ENCODE results near the gene KASH5.

KASH5 gene, protein sequence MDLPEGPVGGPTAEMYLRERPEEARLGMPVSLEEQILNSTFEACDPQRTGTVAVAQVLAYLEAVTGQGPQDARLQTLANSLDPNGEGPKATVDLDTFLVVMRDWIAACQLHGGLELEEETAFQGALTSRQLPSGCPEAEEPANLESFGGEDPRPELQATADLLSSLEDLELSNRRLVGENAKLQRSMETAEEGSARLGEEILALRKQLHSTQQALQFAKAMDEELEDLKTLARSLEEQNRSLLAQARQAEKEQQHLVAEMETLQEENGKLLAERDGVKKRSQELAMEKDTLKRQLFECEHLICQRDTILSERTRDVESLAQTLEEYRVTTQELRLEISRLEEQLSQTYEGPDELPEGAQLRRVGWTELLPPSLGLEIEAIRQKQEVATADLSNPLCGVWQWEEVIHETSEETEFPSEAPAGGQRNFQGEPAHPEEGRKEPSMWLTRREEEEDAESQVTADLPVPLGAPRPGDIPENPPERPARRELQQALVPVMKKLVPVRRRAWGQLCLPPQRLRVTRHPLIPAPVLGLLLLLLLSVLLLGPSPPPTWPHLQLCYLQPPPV

DNA sequence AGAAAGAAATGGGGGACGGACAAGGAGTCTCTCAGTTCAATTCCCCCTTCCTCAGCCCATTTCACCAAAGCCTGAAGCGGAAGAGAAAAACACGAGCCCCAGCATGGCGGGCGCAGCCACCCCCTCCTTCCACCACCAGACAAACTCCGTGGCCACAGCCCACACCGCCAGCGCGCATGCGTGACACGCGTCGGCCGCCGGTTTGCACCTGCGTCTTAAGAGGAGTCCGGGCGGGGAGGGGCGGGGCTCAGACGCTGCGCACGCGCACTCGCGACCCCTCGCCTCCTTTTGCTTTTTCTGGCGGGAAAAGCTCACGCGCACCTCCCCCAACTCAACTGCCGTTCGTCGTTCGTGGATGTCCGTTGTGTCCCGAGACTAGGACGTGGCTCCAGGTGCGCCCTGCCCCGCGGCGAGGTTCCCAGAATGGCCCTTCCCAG, at the start of gene KASH5:
Gene KASH5 (plus strand): TSS at position 314 of the 437 bp plus-strand sequence. CDS start 2,635 bp downstream, outside the sequence.
- DNase-seq = peak; percentile 85

DNA sequence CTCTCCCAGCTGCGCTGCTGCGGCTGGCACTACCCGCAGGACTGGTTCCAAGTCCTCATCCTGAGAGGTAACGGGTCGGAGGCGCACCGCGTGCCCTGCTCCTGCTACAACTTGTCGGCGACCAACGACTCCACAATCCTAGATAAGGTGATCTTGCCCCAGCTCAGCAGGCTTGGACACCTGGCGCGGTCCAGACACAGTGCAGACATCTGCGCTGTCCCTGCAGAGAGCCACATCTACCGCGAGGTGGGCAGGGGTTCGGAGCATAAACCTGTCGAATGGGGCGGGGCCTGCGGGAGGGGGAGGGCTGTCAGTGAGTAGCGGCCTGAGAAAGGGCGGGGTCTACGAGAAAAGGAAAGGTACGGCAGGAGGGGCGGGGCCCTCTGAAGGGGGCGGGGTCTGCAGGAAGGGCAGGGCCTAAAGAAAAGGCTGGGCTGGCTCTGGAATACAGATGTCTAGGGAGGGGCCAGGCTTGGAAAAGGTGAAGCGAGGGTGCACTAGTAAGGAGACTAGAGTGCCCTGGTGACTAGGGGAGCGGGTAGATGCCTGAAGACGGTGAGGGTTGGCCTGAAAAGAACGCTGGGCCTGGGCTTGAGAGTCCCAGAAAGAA, 49.3 kb upstream of the KASH5 start:
- no peak for DNase-seq

DNA sequence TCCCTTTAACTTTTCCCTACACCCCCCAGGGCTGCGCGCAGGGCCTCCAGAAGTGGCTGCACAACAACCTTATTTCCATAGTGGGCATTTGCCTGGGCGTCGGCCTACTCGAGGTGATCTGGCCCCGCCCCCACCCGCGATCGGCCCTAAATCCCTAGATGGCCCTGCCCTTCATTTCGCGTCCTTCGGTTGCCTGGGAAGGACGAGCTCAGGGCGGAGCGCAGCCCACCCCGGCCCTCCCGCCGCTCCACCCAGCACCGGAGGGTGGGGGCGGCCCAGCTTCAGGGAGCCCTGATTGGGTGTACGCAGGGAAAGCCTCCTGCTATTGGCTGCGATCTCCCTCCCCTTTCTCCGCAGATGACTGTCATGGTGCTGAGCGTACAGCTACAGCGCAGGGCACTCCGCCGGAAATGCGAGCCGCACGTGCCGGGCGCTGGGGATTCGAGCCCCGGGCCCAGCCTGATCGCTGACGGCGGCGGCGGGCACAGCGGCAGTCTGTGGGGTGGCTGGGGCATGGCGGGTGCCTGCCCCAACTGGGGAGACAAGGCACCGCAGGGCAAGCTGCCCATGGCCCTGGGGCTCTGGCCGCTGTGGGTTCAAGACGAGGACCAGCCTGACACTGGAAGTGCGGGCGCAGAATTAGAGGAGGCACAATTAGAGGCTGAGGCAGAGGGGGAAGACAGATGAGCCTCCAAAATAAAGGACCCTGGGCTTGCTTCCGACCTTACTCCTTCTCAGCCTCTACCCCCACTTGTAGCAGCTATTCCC, 48.6 kb upstream of the KASH5 start:
- DNase-seq = no peak

DNA sequence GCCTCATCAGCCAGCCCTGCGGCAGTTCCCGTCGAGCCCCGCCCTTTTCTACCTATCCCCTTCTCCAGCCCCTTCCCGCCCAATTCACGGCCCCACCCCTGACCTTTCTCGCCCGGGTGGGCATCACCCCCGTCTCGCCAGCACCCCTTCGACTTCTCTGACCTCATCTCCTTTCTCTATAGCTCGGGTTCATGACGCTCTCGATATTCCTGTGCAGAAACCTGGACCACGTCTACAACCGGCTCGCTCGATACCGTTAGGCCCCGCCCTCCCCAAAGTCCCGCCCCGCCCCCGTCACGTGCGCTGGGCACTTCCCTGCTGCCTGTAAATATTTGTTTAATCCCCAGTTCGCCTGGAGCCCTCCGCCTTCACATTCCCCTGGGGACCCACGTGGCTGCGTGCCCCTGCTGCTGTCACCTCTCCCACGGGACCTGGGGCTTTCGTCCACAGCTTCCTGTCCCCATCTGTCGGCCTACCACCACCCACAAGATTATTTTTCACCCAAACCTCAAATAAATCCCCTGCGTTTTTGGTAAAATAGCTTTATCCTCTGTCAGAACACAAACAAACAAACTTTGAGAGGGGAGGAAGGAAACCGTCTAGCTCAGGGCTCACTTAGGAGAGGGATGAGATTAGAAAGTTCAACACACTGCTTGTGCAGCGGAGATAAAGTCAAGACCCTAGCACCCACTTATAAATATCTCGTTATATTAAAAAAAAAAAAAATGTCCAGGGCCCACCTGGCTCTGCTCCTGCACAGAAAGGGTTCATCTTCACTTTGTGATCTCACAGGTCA, 47.8 kb upstream of the KASH5 start:
- DNase-seq = no peak

DNA sequence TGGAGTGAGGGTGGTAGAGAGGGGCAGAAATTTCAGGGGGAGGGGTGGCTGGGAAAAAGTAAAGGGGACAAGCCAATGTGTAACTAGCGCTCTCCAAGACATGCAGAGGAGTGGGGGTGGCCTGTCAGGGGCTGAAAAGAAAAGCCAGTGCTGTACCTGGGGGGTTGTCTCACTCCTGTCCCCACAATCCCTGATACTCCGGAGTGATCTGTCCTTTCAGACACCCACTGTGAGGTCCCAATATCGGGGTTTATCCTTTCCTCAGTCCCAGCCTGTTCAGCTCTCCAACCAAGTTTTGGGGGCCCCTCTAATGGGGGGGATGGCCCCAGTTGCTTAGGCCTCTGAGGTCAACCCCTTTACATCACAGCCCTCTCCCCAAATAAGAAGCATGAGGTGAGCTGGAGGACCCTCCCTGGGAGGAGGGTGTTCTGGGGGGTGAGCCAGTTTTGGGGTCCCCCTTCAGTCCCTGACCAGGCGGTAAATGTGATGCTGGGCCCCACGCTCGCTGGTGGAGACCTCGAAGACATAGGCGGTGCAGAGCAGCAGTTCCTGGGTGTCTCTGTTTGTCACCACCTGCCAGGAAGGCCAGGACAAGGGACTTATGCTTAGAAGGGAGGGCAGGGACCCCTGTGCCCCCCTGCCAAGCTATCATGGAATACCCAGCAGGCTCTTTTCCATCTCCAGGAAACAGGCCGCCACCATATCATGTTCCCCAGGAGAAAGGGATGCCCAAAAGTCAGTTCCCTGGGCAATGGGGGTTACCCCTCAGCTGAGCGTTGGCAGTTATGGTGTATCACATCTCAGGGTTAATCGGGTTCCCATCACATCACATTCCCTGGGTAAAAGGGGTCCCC, 47.0 kb upstream of the KASH5 start:
- DNase-seq = no peak

DNA sequence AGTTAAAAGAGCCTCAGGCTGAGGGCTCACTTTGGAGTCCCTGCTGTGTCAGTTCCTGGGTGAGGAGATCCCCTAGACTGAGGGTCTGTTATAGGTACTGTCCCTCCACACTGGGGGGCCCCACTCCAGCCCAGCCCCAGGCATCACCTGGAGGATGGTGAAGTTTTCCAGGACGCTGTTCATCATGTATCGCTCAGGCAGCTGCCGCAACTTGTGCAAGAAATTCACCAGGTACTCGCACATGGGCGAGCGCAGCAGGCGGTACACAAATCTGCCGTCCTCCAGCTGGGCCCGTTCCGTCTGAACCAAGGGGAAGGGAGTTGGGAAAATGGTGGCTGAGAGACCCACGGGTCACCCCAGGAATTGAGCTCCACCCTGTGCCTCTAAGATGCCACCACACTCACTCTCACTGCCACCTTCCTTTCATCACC, 45.7 kb upstream of the KASH5 start:
- no peak for DNase-seq

DNA sequence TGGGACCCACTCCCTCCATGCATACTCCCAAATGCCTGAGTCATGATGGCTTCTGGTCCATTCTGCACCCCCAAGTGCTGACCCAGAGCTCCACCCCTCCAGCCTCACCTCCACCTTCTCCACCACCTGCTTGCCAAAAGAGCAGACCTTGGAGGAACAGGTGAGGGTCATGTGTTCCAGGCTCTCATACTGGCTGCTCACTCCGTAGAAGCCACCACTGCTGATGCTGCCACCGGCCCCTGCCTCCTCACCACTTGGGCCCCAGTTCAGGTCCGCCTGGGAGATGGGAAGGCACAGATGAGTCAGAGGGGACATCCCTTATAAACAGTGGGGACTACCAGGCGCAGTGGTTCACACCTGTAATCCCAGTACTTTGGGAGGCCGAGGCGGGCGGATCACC, 44.9 kb upstream of the KASH5 start:
- DNase-seq = peak; percentile 22

DNA sequence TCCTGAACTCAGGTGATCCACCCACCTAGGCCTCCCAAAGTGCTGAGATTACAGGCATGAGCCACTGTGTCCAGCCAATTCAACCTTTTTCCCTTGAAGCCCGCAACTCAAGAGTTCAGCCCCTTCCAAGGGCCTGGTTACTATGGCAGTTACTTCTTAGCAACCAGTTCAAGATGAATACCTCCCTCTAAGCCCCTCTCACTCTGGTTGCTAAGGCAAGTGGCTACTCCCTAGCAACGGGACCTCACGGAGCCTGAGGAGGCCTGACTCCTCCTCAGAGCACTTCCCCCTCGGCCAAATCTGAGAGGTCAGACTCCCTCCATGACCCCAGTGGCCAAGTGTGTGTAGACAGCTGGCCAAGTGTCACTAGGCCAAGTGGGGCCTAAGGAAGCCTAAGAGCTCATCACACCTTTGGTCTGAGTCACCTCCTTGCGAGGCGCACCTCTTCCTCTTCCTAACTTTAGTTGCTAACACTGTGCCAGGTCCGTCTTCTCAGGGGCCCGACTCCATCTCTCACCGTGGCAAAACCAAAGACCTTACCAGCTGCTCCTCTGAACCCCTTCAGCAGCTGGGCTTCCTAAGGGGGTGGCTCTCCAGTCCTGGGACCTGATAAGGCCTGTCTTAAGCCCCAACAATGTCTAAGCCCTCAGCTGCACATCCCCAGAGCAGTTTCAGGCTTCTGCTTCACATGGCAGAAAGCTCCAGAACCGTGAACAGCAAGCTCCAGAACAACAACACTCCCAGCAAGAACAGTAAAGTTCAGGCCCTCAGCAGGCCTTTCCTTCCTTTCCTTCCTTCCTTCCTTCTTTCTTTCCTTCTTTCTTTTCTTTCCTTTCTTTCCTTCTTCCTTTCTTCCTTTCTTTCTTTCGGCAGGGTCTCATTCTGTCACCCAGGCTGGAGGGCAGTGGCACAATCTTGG, 43.3 kb upstream of the KASH5 start:
- no peak for DNase-seq

DNA sequence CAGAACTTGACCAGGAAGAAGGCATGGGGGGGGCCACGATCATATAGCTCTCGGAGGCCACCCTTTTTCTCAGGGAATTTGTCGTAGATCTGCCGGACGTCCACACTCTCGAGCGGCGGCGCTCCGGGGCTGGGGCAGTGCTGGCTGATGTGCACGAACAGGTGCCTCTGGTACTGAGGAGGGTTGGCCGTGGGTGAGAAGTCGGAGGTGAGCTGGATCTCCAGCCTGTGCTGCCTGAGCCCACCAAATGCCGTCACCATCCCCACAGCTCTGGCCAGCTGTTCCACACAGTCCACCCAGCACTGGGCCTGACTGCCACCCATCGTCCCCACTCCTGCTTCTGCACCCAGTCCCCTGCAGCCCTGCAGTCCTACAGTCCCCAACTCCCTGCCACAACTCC, 40.9 kb upstream of the KASH5 start:
- DNase-seq = no peak

DNA sequence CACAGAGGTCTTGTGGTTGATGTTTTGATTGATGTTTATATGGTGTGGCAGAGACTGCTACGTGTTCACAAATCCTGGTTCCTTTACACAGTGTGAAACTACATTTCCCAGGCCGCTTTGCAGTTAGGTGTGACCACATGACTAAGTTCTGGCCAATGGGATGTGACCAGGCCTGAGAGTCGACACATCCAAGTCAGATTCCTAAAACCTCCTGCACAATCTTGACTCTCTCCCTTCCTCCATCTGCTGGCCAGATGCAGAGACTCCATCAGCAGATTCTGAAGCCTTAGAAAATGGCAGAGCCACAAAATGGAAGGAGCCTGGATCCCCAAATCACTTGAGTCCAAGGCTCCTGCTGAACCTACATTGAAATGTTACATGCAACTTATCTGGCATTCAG, 40.2 kb upstream of the KASH5 start:
- DNase-seq = no peak

DNA sequence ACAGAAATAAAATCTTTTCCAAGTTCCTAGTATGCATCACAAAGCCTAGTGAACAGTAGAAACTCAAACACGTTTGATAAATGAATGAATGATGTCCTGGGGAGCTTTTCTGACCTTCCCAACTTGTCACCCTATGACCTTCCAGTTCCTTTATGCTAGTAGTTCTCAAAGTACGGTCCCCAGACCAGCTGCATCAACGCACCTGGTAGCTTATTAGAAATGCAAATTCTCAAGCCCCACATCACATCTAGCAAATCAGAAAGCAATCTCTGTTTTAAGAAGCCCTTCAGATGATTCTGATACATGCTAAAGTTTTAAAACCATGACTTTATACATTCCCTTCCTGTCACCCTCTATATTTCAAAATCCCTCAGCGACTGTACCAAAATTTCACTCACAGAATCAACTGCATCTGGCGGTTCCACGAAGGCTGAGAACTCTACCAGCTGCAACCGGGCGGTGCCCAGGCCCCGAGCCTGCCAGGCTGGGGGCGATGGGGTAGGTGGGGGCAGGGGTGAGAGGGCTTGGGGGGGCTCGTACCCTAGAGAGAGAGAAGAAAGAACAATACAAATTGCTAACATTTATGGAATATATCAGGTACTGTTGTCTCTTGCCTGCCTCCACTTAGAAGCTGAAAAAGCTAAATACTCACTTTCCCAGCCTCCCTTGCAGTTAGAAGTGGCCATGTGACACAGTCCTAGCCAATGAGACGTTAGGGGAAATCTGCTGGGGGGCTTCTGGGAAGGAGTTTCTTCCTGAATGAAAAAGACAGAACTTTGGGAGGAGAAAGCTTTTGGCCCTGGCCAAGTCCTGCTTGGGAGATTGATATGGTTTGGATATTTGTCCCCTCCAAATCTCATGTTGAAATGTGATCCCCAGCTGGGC, 39.5 kb upstream of the KASH5 start:
- DNase-seq = no peak

DNA sequence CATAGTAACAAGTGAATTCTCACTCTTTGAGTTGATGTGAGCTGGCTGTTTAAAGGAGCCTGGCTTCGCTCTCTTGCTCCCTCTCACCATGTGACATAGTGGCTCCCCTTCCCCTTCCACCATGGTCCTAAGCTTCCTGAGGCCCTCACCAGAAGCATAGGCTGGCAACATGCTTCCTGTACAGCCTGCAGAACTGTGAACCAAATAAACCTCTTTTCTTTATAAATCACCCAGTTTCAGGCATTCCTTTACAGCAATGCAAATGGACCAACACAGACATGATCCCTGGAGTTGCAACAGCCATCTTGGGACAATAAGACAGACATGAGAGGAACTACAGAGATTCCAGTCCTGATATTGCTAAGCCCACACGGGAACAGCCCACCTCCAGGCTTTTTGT, 38.5 kb upstream of the KASH5 start:
- DNase-seq = no peak

DNA sequence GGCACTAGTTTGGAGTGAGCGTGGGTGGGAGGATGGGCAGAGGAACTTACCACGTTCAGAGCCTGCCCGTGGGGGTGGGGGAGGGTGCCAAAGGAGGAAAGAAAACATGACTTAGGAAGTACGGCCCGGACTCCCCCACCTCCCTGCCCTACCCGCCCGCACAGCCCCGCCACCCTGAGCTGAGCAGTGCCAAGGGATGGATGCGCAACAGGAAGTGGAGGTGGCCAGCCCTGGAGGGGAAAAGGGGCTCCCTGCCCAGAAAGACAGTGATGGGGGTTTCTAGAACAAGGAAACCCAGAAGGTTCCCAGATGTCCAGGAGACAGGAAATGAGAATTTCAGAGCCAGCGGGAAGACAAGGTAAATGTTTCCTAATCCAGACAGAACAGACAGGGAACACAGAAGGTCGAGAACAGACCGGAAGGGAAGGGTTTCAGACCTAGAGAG, 32.1 kb upstream of the KASH5 start:
- no peak for DNase-seq

DNA sequence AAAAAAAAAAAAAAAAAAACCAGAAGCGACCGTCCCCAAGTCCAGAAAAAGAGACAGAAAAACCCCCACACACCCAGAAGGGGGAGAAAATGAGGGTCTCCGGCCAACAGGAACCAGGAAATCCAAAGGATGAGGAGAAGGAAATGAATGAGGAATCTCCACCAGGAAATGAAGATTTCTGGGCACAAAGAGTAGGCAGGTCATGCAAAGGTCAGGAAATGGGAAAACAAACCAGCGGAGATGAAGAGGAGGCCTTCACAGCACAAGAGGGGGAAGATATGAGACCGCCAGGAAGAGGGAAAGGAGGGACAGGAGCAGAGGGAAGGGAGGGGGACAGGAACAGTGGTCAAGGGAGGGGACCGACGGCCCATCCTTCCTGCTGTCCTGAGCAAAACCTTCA, 31.7 kb upstream of the KASH5 start:
- DNase-seq = no peak

DNA sequence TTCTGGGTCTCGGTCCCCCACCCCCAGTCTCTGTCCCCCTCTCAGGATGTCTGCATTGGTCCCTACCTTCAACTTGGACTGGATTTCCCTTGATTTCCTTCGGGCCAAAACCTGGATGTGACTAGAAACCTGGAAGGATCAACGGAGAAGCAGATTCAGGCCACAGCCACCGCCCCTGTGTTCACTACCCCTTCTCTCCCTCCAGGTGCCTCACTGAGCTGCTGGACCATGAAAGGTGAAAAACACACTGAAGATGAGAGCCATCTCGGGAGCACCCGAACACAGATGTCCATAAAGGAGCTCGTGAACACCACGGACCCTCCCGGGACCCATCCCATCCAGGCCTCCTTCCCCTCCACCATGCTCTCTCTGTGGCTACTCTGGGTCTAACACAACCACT, 30.9 kb upstream of the KASH5 start:
- no peak for DNase-seq

DNA sequence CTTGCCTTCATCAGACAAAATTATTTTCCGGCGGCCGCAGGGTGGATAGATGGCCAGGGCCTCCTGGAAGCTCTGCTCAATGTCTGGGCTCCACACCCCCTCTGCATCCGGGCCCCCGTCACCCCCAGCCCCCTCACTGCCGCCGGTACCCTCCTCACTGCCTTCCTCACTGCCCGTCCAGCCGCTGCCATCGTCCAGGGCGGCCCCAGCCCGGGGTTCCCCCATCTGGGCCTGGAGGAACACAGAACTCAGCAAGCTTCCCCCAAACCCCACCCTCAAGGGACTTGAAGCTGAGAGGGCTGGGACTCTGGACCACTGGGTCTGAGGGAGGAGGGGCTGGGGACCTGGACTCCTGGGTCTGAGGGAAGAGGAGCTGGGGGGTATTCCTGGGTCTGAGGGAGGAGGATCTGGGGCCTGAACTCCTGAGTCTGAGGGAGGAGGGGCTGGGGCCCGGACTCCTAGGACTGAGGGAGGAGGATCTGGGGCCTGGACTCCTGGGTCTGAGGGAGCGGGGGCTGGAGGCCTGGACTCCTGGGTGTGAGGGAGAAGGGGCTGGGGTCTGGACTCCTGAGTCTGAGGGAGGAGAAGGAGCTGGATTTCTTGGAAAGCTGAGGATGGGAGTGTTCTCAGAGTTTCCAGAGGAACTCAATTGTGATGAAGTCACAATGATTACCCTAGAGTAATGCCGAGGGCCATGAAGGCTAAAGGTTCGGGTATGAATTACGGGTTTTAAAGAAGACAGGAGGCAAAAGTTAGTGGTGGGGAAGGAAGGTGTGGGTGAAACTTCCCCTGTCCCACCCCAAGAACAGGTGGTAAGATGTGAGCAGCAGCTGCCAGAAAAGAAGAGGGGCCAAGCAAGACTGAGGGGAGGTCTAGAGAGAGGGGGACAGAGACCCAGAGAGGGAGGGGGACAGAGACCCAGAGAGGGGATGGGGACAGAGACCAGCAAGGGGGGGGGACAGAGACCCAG, 27.9 kb upstream of the KASH5 start:
- DNase-seq = no peak

DNA sequence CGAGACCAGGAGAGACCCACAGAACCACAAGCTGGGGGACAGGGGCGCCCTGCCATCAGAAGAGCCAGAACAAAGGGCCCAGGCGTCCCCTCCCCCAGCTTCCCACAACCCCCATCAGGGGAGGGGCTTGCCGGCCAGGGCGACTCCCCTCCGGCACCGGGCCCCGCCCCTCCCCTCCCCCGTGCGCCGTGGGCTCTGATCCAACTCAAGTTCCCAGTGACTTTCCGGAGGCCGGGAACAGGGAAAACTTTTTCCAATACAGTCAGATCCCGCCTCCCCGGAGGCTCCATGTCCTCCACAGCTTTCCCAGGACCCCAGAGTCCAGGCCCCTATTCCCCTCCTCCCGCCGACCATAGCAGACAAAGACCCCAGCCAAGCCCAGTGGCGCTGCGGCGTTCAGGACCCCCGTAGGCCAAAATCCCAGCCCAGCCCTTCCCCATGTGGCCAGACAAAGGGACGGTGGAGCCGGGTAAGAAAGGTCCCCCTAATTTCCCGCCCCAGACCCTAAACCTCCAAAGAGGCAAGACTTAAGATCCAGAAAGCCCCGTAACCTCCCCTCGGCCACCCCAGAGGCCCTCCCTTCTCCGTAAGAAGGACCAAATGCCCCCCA, 26.5 kb upstream of the KASH5 start:
- no peak for DNase-seq

Data from activated CD4-positive, CD25-positive, alpha-beta regulatory T cell treated with anti-CD3 and anti-CD28 coated beads, Interleukin-2, amount 50 U/mL, for 72 hours (primary cell).